A673 (cell line): ENCODE data around the gene LAMA3. TPM values are rescaled to one million over a fixed set of nuclear protein-coding genes. Genes with fewer than 3 reads are reported as not detected.
"Not testable (repeated sequence)": the region's sequence is repeated elsewhere in the genome, so short reads cannot be mapped to it uniquely, and the experiment has no call there.

Source experiments
- BruUV-seq: library from RNA; stranded (reverse); fragments of 400-500 nt; replicated peaks from 2 replicates; lab custom pipeline; 2021; lab: Mats Ljungman, UMichigan
- CTCF ChIA-PET: fragments of 300-600 bp; sonication (Branson Sonifier 250); formaldehyde crosslinking; loops from one replicate; lab custom pipeline; 2022; ENCODE audit warnings: antibody characterized with exemption; lab: Charles Lee
- POLR2A ChIA-PET: fragments of 300-600 bp; sonication (Branson Sonifier 250); formaldehyde crosslinking; loops from one replicate; lab custom pipeline; 2022; ENCODE audit warnings: antibody characterized with exemption; ENCODE audit not compliant: low non-redundant PET; lab: Charles Lee
- DNase-seq: peaks from one replicate; pipeline ENCODE4 v3.0.0-alpha.2; 2015; ENCODE audit warnings: low spot score
- H3K27ac ChIP-seq: fragments of 200-600 bp; sonication (generic); 2 replicates; pipeline ENCODE4 v1.5.1; 2016; ENCODE audit warnings: mixed run types, low read depth, mild to moderate bottlenecking, mixed read lengths, antibody characterized with exemption, low read length; ENCODE audit not compliant: poor library complexity, severe bottlenecking
- H3K27me3 ChIP-seq: fragments of 200-600 bp; sonication (generic); replicated peaks from 2 replicates; pipeline ENCODE4 v1.6.1; 2017; ENCODE audit warnings: mixed run types, low read depth, mild to moderate bottlenecking, mixed read lengths, antibody characterized with exemption, low read length; ENCODE audit not compliant: insufficient read depth, poor library complexity
- H3K36me3 ChIP-seq: fragments of 200-600 bp; sonication (generic); 2 replicates; pipeline ENCODE4 v1.6.1; 2016; ENCODE audit warnings: mixed run types, mild to moderate bottlenecking, mixed read lengths, antibody characterized with exemption, low read length; ENCODE audit not compliant: insufficient read depth, poor library complexity, severe bottlenecking
- H3K4me1 ChIP-seq: fragments of 200-600 bp; sonication (generic); 2 replicates; pipeline ENCODE4 v1.6.1; 2017; ENCODE audit warnings: mixed run types, mild to moderate bottlenecking, mixed read lengths, antibody characterized with exemption, low read length; ENCODE audit not compliant: insufficient read depth, poor library complexity, severe bottlenecking
- H3K4me3 ChIP-seq: fragments of 200-600 bp; sonication (generic); 2 replicates; pipeline ENCODE4 v1.5.1; 2016; ENCODE audit warnings: low read depth, mixed run types, mild to moderate bottlenecking, mixed read lengths, low read length; ENCODE audit not compliant: poor library complexity, severe bottlenecking
- H3K9me3 ChIP-seq: fragments of 200-600 bp; sonication (generic); 2 replicates; pipeline ENCODE4 v1.6.1; 2016; ENCODE audit warnings: mixed run types, low read depth, mild to moderate bottlenecking, mixed read lengths, antibody characterized with exemption, low read length; ENCODE audit not compliant: poor library complexity, severe bottlenecking
- CTCF ChIP-seq: fragments of 300-800, 200-600 bp; sonication (generic); conservative IDR thresholded peaks from 2 replicates; pipeline ENCODE4 v1.5.1; 2017; ENCODE audit warnings: low read depth, mild to moderate bottlenecking, antibody characterized with exemption, low read length, moderate library complexity, mixed read lengths
- EZH2 ChIP-seq: fragments of 200-600 bp; sonication (generic); IDR thresholded peaks from 2 replicates; pipeline ENCODE4 v1.6.1; 2017; ENCODE audit warnings: borderline replicate concordance, low read depth, mild to moderate bottlenecking, mixed read lengths, antibody characterized with exemption, low read length; ENCODE audit not compliant: poor library complexity, severe bottlenecking
- intact Hi-C: fragments of 100-400 bp; cut with micrococcal nuclease; formaldehyde crosslinking; loops from one replicate; pipeline ENCODE4 v1.10.0; 2022; ENCODE audit not compliant: unreplicated experiment
- total RNA-seq: library from RNA; stranded (reverse); gene quantifications from 2 replicates; pipeline ENCODE4 v1.2.3, GENCODE V29; 2021

The LAMA3 gene
- total RNA-seq, 1 experiment from 2014 or later, result 2.7 TPM

GRCh38 chr18:23714576-23714975, 25.3 kb downstream of the LAMA3 start:
- POLR2A ChIA-PET, result no interaction called here
- TF ChIP-seq EZH2 (no peak), CTCF (no peak)
- no TSS peak for BruUV-seq

GRCh38 chr18:23716079-23716478, 26.8 kb downstream of the LAMA3 start:
- intact Hi-C loops, H3K4me3 ChIP-seq, POLR2A ChIA-PET, H3K36me3 ChIP-seq, BruUV-seq, H3K4me1 ChIP-seq, H3K9me3 ChIP-seq, H3K27ac ChIP-seq, CTCF ChIA-PET, H3K27me3 ChIP-seq: not testable (repeated sequence)
- DNase-seq, result peak; percentile 42

More at GRCh38 chr18:23714576-23714975, 25.3 kb downstream of the LAMA3 start:
- H3K27me3 ChIP-seq, result no peaks in the 10 kb centered on the region
- DNase-seq, result no peak
- no peaks in the 10 kb centered on the region for H3K9me3 ChIP-seq
- CTCF ChIA-PET, result no interaction called here
- peaks cover 9% of the 10 kb centered on the region for H3K4me1 ChIP-seq
- no peak overlapping the region for H3K4me3 ChIP-seq
- no peaks in the 10 kb centered on the region for H3K36me3 ChIP-seq
- no peak overlapping the region for H3K27ac ChIP-seq
- intact Hi-C loops, result no loop called here

DNA sequence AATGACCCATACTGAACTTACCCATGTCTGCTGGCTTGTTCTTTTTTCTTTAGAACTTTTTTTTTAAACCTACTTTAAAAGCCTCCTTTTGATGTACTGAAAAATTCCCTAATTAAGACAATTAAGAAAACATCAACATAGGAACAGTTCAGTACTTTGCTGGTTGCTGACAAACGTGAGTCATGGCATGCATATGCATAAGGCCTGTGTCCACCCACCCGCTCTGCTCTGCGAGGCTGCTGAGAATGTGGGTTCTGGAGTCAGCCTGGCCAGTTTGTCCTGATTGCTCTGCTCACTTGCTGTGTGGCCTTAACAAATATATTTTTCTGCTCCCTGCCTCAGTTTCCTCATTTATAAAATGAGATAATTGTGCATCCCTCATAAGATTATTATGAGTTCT, 27.3 kb downstream of the LAMA3 start:
- peaks cover 9% of the 10 kb centered on the region for H3K4me1 ChIP-seq
- ChIA-PET CTCF (no interaction called here), POLR2A (no interaction called here)
- peak; percentile 72 for DNase-seq
- no peaks in the 10 kb centered on the region for H3K27me3 ChIP-seq
- intact Hi-C loops, result no loop called here
- BruUV-seq, result no TSS peak
- no peaks in the 10 kb centered on the region for H3K36me3 ChIP-seq
- no peak overlapping the region for H3K27ac ChIP-seq
- no peak overlapping the region for H3K4me3 ChIP-seq
- H3K9me3 ChIP-seq, result no peaks in the 10 kb centered on the region
- TF ChIP-seq CTCF, result no peak
- TF ChIP-seq EZH2, result no peak

GRCh38 chr18:23716966-23717365, 27.7 kb downstream of the LAMA3 start:
- ChIA-PET POLR2A (no interaction called here), CTCF (interaction anchor here (1.0 kb wide), 1 partner anchor 14 kb away, joined by 15 read pairs; no protein-coding TSS in a partner anchor)
- intact Hi-C loops, result no loop called here
- Histone ChIP-seq H3K9me3 (no peaks in the 10 kb centered on the region), H3K27ac (no peak overlapping the region), H3K4me3 (no peak overlapping the region), H3K36me3 (no peaks in the 10 kb centered on the region), H3K4me1 (peaks cover 9% of the 10 kb centered on the region), H3K27me3 (no peaks in the 10 kb centered on the region)
- no peak for TF ChIP-seq CTCF
- no peak for TF ChIP-seq EZH2
- no TSS peak for BruUV-seq
- DNase-seq, result no peak
